AG08395 (cell line): Measurements from ENCODE around the gene CCDC82.
A peak's percentile ranks its signal among the peaks of the same experiment; 100 is the strongest.

ENCODE experiments used
- DNase-seq: peaks from one replicate; pipeline ENCODE4 v3.0.0; 2012; ENCODE audit warnings: mixed read lengths, low spot score

Gene CCDC82

DNA sequence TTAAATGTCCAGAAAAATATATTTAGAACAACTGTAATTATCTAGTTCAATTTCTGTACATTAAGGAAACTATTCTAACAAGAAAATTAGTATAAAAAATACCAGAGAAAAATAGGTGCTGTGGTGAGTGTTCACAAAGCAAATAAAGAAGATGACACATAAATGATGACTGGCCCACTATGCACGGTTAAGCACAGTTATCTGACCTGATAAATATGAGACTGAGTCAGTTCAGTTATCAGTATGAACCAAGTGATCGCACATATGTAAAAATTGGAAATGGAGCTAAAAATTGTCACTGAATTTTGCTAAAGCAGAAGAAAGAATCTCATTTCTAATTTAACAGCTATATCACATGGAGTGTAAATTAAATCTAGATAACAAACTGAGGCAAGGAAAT lies 27.9 kb downstream of the CCDC82 start:
- no peak for DNase-seq

- no peak for DNase-seq
Observed at GRCh38 chr11:96358321-96358720, 31.4 kb downstream of the CCDC82 start.

DNA sequence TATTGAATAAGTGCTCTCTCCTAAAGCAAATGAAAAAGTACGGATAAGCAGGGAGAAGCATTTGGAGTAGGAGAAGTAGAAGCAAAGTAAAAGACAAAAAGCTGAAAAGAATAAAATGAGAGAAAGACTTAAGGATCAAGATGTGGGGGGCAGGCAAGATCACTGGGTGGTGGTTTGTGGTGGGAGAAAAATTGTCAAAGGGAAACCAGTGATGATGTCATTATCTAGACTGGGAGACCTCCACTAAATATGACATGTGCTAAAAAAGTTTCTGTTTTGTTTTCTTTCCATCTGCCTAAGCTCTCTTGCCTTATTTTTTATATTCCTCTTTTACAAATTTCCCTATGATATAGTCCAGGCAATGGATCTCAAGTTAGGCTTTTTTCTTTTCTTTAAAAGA lies 31.9 kb downstream of the CCDC82 start:
- DNase-seq, result no peak

- DNase-seq, result no peak
Observed at GRCh38 chr11:96356848-96357247, 32.9 kb downstream of the CCDC82 start.

GRCh38 chr11:96342961-96343711 lies 46.6 kb downstream of the CCDC82 start, which contains the start of gene MAML2:
MAML2 (minus strand) TSS chr11:96343195; CDS start chr11:96341895, 1,300 bp downstream.
- DNase-seq, result peak; percentile 97

- DNase-seq, result no peak
Observed at GRCh38 chr11:96342014-96342960, 47.4 kb downstream of the CCDC82 start.

GRCh38 chr11:96341211-96342013 lies 48.3 kb downstream of the CCDC82 start:
- peak; percentile 64 for DNase-seq

DNA sequence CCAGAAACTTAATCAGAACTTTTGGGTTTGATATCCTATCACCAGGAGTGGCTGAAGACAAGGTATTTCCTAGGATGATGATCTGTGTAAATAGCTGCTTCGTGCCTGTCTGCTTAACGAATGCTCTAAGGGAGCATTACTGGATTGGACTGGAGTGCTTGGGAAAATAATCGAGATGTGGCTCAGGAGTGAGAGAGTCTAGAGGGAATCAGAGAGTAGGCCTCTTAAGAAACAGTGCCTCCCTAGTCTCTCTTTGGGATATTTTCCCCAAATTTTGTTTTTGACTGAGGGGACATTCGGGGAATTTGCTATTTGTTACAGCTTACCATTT lies 49.2 kb downstream of the CCDC82 start:
- no peak for DNase-seq

- DNase-seq, result no peak
Observed at GRCh38 chr11:96339706-96340554, 49.8 kb downstream of the CCDC82 start.

GRCh38 chr11:96338910-96339705 lies 50.6 kb downstream of the CCDC82 start:
- no peak for DNase-seq

GRCh38 chr11:96337541-96338431 lies 51.9 kb downstream of the CCDC82 start:
- DNase-seq, result no peak

DNA sequence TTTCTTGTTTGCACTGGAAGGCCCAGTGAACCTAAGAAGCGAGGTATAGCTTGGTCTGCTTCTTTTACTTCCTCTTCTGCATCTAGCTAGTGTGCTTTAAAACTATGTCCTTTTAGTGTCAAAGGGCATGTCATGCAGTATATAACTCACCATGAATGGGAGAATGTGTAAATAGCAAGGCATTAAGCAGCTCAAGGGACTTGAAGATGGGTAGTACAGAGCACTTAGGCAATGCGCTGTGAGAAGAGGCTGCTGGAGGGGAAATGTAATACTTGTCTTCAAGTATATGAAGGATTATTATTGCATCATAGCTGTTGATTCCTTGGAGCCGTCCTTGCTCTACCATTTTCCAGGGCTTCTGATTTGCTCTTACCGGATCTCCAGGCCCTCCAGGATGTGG lies 54.3 kb downstream of the CCDC82 start:
- no peak for DNase-seq

- DNase-seq, result no peak
Observed at GRCh38 chr11:96334219-96334618, 55.5 kb downstream of the CCDC82 start.

DNA sequence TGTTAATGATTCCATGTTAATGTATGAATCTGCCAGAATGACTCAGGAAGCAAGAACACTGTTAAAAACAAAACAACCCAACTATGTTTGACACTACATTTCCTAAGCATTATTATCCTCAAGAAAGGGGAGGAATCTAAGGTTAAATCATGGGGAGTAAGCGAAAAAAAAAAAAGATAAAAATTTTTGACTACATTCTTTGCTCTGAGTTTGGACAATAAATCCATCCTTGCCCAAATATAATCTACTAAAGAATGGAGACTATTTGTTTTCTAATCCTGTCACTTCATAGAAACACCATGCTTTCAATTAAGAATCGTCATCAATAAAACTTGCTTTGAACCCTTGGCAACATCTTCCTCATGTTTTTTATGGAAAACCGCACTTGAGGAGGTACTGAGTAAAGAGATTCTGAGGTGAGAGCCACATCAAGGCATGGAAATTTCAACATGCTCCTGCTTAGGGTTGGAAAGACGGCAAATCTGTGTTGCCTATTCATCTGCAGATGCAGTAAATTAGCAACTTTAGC lies 56.5 kb downstream of the CCDC82 start:
- DNase-seq, result peak; percentile 65

- no peak for DNase-seq
Observed at GRCh38 chr11:96332126-96332771, 57.5 kb downstream of the CCDC82 start.

DNA sequence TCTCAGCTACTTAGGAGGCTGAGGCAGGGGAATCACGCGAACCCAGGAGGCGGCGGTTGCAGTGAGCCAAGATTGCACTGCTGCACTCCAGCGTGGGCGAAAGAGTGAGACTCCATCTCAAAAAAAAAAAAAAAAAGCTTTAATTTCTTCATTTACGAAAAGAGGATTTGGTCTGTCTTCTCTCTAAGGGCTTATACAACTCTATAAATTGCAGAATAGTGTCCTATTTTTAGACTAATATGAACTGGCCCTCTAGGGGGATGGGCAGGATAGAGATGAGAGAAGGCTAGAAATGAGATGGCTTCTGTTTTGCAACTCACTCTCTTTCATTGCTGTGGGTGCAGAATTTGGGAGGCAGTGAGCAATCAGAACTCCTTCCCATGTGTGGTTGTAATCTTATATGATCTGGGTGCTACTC lies 58.0 kb downstream of the CCDC82 start:
- no peak for DNase-seq

GRCh38 chr11:96330511-96330859 lies 59.2 kb downstream of the CCDC82 start:
- DNase-seq, result no peak

GRCh38 chr11:96329855-96330510 lies 59.7 kb downstream of the CCDC82 start:
- DNase-seq, result no peak
